HG03520 (cell line): Measurements from ENCODE around the gene CNKSR1.

Experiments used
- ATAC-seq: cut with Tn5 transposase; IDR thresholded peaks from one replicate; pipeline ENCODE4 v1.9.1; 2021; ENCODE audit warnings: mild to moderate bottlenecking, moderate library complexity; ENCODE audit not compliant: unreplicated experiment

CNKSR1 gene

DNA sequence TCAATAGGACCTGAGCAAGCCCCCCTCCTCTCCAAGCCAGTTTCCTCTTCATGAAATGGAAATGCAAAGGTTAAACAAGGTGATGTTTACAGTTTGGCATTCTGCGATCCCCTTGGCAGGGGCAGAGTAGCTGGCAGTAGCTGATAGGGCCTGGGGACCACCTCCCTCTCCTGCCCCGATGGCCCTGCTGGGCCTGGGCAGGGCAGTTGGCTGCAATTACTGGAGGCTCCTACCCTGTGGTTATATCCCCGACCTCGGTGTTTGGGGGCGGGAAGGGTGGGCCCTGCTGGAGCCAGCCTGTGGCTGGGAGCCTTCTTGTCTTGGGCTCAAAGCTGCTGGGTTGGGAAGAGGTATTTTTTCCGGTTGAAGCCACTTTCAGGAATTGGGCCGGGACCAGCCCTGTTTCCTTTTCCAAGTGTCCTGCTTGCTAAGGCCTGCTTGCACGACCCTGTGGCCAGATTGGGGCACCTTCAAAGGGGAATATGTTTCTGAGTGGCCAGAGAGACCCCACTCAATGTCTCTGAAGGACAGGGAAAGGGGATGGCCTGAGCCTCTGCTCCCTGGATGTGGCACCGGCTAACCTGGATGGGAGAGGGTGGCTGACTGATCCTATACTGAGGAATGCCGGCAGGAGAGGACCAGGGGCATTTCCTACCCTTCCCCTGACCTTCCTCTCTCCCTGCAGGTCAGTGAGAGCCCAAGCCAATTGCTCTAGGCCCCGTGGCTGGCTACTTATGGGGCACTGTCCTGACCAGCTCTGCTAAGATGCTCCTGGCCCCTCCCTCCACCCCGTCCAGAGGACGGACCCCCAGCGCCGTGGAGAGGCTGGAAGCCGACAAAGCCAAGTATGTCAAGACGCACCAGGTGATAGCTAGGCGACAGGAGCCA lies 16.5 kb upstream of the CNKSR1 start:
- no peak for ATAC-seq

GRCh38 chr1:26161415-26162219 lies 15.7 kb upstream of the CNKSR1 start:
- ATAC-seq: no peak

DNA sequence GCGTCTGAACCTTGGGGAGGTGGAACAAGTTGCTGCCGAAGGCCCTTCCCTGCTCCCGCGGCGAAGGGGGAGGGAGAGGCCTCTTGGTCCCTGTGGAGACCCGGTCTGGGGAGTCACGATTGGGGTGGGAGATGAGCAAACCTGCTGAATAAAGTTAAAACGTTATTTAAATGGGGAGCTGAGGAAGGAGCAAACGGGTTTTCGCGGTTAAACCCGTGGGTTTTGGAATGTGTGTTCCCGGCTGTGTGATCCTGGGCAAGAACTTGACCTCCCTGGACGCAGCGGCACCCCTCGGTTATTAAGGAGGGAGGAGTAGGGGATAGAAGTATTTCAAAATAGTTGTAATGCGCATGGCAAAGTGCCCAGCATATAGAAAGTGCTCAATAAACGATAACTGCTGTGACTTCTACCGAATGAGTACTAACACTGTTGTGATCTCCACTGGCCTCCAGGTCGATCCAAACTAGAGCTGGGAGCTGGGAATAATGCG lies 15.0 kb upstream of the CNKSR1 start:
- ATAC-seq: no peak

DNA sequence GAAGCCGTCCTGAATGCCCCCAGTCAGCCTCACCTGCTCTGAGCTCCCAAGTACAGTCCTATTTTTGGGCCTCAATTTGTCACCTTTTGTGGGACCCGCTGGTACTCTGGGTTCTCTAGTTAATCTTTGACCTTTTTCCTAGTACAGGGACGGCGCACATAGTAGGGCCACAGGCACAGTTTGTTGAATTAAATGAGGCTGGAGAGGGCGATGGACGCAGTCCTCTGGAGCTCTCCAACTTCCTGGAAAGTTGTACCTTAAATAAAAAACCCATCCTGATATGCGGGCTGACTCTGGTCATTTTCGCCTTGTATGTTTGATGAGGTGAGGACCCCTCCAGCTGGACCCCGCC lies 13.6 kb upstream of the CNKSR1 start:
- ATAC-seq: no peak

DNA sequence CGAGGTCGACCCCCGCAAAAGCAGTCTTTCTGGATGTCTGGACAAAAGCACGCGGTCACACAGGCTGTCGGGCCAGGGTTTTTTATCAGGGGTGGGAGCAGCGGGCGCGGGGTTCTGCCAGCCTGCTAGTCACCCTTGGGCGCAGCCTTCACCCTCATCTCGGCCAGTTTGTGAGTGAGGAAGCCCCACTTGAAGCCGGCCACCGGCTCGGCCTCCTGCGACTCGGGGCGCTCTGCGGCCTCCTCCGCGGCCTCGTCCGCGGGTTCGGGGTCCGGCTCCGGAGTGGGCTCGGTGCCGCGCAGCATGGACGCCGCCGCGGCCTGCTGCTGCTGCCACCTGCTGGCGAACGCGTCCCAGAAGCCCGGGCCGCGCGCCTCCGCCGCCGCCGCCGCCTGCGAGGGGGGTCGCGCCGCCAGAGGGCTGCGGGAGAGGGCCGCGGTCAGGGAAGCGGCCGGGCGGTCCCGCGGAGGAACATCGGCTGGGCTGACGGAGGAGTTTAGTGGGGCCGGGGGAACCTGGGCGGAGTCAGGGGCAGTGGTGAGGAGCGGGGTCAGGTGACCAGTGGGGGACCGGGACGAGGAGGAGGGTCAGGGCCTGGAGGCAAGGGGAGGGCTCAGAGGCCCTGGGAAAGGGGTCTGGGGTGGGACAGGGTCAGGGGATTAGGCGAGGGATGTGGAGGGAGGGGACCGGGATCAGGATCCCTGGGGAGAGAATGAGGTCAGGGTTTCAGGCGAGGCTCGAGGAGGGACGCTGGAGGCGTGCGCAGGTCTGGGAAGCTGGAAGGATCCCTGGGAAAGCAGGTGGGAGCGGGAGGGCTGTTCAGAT lies 13.0 kb upstream of the CNKSR1 start:
- ATAC-seq: no peak

DNA sequence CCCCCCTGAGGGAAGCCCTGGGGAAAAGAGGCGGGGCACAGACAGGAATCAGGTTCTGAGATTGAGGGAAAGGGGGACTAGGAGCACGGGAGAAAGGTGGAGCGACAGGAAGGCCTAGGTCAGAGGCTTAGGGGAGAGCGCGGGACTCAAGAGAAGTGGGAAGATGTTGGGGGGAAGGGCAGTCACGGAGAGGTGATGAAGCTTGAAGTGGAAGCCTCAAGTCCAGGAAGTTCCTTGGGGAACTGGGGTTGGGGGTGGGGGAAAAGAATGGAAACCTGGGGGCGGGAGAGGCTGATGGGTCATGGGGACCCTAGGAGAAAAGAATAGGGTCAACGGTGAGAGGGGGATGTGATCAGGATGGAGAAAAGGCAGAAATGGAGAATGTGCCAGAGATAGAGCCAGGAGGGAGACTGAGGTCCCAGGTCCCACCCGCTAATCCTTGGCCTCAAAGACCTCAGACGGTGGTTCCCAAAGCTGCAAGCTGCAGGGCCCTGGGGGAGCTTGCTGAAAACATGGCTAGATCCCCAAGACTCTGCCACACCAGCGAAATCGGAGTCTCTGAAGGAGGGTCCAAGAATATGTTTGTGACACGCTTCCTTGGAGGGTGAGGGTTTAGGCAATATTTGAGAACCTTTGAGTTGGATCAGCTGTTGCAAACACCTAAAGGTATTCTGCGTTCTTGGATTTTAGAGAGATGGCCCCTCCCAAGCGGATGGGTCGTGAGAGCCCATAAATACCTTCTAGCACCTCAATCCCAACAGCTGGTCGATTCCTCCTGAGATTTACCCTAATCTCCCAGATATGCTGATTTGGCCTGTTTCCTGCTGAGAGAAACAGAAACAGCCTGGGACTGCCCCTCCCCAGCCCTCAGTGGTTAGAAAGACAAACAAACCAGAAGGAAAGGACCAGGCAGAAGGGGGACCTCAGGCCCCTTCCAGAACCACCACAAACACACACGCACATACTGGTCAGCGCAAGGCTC lies 12.1 kb upstream of the CNKSR1 start:
- no peak for ATAC-seq

- ATAC-seq: no peak
Measured at GRCh38 chr1:26166719-26167281, 10.5 kb upstream of the CNKSR1 start.

DNA sequence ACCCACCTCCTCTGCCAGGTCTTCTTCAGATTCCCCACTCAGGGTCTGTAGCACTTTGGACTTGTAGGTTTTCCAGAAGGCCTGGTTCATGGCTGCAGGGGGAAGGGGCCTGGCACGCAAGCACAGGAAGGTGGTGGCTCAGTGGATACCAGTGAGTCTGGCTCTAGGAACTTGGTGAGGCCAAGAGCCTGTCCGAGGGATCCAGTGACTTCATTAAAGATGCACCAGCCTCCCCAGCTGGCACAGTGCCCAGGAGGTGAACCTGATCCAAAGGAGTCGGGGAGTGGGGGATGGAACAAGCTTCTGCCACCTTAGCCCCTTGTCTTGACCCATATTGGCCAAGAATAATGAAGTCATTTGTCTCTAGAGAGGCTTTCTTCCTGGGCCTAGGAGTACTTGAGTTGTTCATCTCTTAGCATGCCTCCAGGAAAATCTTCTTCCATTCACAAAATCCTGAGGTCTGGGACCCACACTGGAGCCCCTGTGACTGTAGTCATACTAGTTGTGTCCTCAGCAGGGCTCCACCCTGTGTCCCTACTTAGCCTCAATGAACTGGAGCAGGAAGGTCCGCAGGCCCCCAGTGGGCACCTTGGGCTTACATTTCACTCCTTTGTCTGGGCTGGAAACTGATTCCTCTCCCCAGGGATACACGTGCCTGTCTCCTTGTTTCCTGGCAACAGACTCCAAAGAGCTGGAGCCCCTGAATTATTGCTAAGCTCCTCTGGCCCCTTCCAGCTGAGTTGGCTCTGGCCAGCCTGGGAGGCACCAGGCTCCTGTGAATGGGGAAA lies 8.7 kb upstream of the CNKSR1 start, which contains the start of gene C1orf232:
TSS of gene C1orf232 (minus strand) at position 554 of the 788 bp plus-strand sequence. CDS start at position 90, 464 bp downstream.
- ATAC-seq: no peak

- ATAC-seq: no peak
Measured at GRCh38 chr1:26169198-26169554, 8.1 kb upstream of the CNKSR1 start.

DNA sequence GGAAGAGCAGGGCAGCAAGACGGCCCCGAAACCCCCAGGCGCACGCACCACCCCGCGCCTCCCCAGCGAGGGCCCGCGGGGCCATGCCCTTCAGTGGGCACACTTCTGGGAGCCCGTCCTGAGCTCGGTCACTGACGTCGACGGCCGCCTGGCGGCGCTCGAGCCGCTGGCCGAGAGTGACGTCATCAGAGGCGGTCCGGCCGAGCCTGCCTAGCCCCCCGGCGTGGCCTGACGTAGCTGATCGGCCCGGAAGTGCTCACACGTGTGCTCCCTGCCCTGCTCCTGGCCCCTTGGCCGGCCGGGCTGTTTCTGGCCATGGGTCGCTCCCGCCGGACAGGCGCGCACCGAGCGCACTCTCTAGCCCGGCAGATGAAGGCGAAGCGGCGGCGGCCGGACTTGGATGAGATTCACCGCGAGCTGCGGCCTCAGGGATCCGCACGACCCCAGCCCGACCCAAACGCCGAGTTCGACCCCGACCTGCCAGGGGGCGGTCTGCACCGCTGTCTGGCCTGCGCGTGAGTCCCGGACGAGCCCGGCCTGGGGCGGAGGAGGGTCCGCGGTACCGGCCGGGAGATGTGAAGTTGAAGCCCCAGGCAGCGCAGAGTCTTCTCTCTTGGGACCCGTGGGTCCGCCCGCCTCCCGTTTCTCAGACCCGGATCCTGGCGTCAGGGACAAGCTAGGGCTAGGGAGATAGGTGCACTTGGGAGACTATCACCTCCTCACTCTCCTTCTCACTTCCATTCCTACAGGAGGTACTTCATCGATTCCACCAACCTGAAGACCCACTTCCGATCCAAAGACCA lies 7.4 kb upstream of the CNKSR1 start, which contains the start of gene ZNF593:
TSS of gene ZNF593 (plus strand) at position 240 of the 803 bp plus-strand sequence. CDS start at position 316, 76 bp downstream.
- peak; percentile 85 for ATAC-seq

DNA sequence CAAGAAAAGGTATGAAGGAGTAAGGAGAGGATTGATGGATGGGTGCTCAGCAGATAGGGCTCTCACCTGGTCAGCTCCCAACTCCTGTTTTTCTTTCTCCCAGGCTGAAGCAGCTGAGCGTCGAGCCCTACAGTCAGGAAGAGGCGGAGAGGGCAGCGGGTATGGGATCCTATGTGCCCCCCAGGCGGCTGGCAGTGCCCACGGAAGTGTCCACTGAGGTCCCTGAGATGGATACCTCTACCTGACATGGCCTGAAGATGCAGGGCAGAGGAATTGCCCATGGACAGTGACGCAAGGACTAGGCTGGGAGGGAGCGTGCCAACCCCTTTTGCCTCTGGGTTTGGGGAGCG lies 6.8 kb upstream of the CNKSR1 start:
- ATAC-seq: no peak

DNA sequence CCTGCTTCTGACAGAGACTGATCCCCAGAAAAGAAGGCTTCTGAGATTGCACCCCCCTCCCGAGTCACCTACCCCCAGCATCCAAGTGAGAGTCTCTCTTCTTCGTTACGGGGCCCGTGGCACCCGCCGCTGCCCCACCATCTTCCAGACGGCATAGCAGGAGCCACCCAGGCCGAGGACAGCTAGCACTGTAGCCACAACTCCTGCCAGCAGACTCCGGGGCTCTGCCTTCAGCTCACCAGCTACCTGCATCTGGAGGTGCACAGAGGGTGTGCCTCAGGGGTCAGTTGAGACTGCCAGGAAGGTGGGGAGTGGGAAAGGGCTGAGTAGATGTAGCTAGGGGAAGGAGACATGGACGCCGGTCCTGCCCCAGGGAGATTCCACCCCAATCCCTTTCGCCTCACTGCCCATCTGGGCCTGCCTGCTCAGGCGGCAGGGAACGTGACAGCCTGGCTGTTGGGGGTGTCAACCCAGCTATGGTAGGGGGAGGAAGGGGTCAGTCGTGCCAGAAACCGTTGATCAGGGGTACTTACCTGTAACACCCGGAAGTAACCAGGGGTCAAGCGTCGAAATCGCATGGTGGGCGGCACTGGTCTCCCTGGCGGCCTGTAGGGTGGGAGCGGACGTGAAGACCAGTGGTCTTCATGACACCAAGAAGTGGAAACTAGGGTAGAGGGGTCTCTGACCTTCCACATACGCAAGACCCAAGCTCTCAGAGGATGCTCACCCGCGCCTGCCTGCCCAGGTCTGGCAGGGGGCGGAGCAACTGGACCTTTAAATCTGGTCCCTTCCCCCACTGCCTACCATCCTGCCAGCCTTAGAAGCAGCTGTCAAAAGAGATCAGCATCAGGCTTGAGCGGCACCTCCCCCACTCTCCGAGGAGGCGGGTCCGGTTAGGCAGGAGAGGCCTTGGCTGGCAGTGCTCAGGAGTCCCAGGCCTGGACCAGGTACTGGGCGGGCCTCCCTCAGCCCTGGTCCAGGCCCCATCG lies 5.9 kb upstream of the CNKSR1 start, which contains the start of gene ZNF593OS:
TSS of gene ZNF593OS (minus strand) at position 749 of the 989 bp plus-strand sequence. CDS start at position 578, 171 bp downstream.
- no peak for ATAC-seq

DNA sequence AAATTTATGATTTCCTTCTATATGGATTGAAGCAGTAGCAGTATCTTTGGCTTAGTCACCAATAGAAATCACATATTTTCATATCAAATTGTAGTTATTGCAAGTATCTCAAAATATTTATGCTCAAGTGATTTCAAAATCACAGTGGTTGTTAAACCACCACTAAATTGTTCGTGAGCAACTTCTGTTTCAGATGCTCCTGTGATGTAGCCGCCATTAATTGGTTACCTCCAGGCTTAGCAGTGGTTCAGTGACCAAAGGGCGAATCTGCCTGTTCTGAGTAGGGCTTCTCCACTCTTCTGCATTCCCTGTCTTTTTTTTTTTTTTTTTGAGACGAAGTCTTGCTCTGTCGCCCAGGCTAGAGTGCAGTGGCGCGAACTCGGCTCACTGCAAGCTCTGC lies 1.9 kb upstream of the CNKSR1 start:
- ATAC-seq: no peak

GRCh38 chr1:26180010-26180506 lies 2.8 kb downstream of the CNKSR1 start:
- ATAC-seq: no peak

DNA sequence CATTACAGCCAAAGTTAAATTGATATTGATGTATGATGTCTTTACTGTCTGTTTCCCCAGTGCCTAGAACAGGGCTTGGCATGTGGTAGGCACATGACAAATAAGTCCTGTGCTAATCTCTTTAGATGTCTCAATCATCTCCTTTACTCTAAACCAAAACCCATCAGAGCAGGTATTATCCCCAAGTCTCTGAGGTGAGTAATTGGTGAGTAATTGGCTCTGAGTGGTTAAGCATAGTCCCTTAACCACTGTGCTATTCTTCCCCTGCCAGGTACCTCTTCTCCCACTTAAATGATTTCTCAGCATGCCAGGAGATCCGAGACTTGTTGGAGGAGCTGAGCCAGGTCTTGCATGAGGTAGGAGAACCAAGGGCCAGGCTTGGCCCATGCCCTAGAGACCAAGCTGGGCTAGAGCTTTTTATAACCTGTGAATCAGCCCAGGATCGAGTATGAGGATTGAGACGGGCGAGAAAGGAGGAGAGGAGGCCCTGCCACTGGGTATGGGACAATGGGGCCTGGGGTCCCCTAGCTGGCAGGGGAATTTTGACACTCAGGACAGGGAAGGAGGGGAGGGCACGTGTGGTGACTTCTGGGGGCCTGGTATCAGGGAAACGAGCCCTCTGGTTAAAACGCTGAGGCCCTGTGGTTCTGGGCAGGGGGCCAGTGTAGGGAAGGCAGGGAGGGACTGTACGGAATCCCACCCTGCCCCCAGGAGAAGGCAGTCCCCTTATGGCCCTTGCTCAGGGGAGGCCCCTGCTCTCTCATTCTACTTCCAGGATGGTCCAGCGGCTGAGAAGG lies 4.5 kb downstream of the CNKSR1 start:
- no peak for ATAC-seq

DNA sequence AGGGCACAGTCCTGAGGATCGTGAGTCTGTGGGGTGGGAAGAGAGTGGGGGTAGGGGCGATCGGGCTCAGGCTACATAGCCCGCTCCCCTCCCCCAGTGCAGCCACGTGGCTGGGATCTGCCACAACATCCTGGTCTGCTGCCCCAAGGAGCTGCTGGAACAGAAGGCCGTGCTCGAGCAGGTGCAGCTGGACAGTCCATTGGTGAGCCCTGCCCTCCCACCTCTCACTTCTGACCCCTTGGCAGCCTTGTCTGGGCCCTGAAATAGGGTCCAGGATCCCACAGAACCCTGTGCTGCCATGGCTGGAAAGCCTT lies 5.0 kb downstream of the CNKSR1 start:
- ATAC-seq: no peak
